OCI-LY7 (cell line): Measurements from ENCODE around the gene LPP. TPM values are rescaled to one million over a fixed set of nuclear protein-coding genes. Genes with fewer than 3 reads are reported as not detected.

Experiments used
- BruUV-seq: library from RNA; stranded (reverse); fragments of 400-500 nt; replicated peaks from 2 replicates; lab custom pipeline; 2021; lab: Mats Ljungman, UMichigan
- CTCF ChIA-PET: fragments of 300-600 bp; sonication (Branson Sonifier 250); formaldehyde crosslinking; loops from one replicate; lab custom pipeline; 2022; ENCODE audit warnings: antibody characterized with exemption; ENCODE audit not compliant: unreplicated experiment; lab: Charles Lee
- POLR2A ChIA-PET: fragments of 300-600 bp; sonication (Branson Sonifier 250); formaldehyde crosslinking; loops from one replicate; lab custom pipeline; 2022; ENCODE audit warnings: antibody characterized with exemption; lab: Charles Lee
- DNase-seq: peaks from one replicate; pipeline ENCODE4 v3.0.0-alpha.2; 2015; ENCODE audit warnings: low spot score
- H2AFZ ChIP-seq: fragments of 200-600 bp; sonication (generic), shearing (Covaris generic); 2 replicates; pipeline ENCODE4 v1.6.1; 2014; ENCODE audit warnings: mild to moderate bottlenecking, antibody characterized with exemption, low read length, moderate library complexity
- H3K27ac ChIP-seq: fragments of 200-600 bp; sonication (generic); 2 replicates; pipeline ENCODE4 v1.5.1; 2014; ENCODE audit warnings: mixed run types, low read depth, mild to moderate bottlenecking, moderate library complexity, low read length, inconsistent platforms; ENCODE audit not compliant: poor library complexity, severe bottlenecking
- H3K36me3 ChIP-seq: fragments of 200-600 bp; sonication (generic); 2 replicates; pipeline ENCODE4 v1.6.1; 2014; ENCODE audit warnings: mild to moderate bottlenecking, antibody characterized with exemption, low read length, moderate library complexity, mixed read lengths; ENCODE audit not compliant: insufficient read depth
- H3K4me1 ChIP-seq: fragments of 200-600 bp; sonication (generic); 2 replicates; pipeline ENCODE4 v1.5.1; 2014; ENCODE audit warnings: mild to moderate bottlenecking, low read length; ENCODE audit not compliant: insufficient read depth, poor library complexity, severe bottlenecking
- H3K4me2 ChIP-seq: fragments of 200-600 bp; sonication (generic); 2 replicates; pipeline ENCODE4 v1.6.1; 2014; ENCODE audit warnings: mild to moderate bottlenecking, low read length
- H3K4me3 ChIP-seq: fragments of 200-600 bp; sonication (generic); 2 replicates; pipeline ENCODE4 v1.5.1; 2014; ENCODE audit warnings: mild to moderate bottlenecking, low read depth, low read length; ENCODE audit not compliant: poor library complexity, severe bottlenecking
- H3K79me2 ChIP-seq: fragments of 200-600 bp; sonication (generic); 2 replicates; pipeline ENCODE4 v1.6.1; 2016; ENCODE audit warnings: low read depth, mild to moderate bottlenecking, low read length, moderate library complexity, mixed read lengths; ENCODE audit not compliant: insufficient read depth
- H3K9me2 ChIP-seq: fragments of 200-600 bp; sonication (generic); 2 replicates; pipeline ENCODE4 v1.6.1; 2016; ENCODE audit warnings: mild to moderate bottlenecking, low read length, mixed read lengths; ENCODE audit not compliant: insufficient read depth
- H3K9me3 ChIP-seq: fragments of 200-600 bp; sonication (generic); 2 replicates; pipeline ENCODE4 v1.6.1; 2014; ENCODE audit warnings: mild to moderate bottlenecking, mixed run types, low read length, mixed read lengths
- H4K20me1 ChIP-seq: fragments of 200-600 bp; sonication (generic); 2 replicates; pipeline ENCODE4 v1.6.1; 2014; ENCODE audit warnings: mild to moderate bottlenecking, antibody characterized with exemption, low read length, moderate library complexity, mixed read lengths; ENCODE audit not compliant: insufficient read depth
- CTCF ChIP-seq: fragments of 200-600 bp; sonication (generic); conservative IDR thresholded peaks from 2 replicates; pipeline ENCODE4 v1.5.1; 2014; ENCODE audit warnings: mild to moderate bottlenecking, antibody characterized with exemption, low read length, moderate library complexity, mixed read lengths
- EZH2phosphoT487 ChIP-seq: fragments of 200-600 bp; sonication (generic); IDR thresholded peaks from 2 replicates; pipeline ENCODE4 v1.6.1; 2018; ENCODE audit warnings: low read depth, borderline replicate concordance, mild to moderate bottlenecking, mixed run types, antibody characterized with exemption, low read length, moderate library complexity, mixed read lengths
- intact Hi-C: fragments of 100-400 bp; cut with micrococcal nuclease; formaldehyde crosslinking; loops from one replicate; pipeline ENCODE4 v1.10.0; 2022; ENCODE audit not compliant: unreplicated experiment
- total RNA-seq, 2 experiments: library from RNA; depleted of rRNA in 1 of 2; stranded (reverse); fragments of >200 nt in 1 of 2; shearing (Covaris generic) in 1 of 2; gene quantifications; 2 replicates each; pipeline ENCODE4 v1.2.3, GENCODE V29; 2014 to 2022

The LPP gene
- total RNA-seq, 2 experiments from 2014 or later: 10.9 to 119 TPM

DNA sequence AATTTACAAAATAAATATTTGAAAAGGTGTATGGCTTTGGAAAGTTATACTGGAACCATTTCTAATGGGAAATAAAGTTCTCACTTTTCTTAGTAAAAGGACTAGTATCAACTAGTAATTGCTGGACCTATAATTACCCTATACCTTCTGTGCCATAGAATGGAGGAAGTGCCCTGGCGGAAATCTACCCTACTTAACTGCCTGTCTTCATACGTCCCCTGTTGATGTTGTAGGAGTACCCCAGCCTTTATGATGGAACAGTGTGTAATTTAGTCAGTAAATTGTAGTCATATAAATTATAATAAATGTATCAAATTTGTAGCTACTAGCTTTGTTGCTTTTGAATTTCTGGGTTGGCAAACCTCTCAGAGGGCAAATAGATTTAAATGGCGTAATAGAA lies 149.9 kb downstream of the LPP start:
- Histone ChIP-seq H3K4me1 (peaks cover 28% of the 10 kb centered on the region), H3K79me2 (no peaks in the 10 kb centered on the region), H3K27ac (no peak overlapping the region), H3K9me3 (no peaks in the 10 kb centered on the region; the same call in 1 of the 2 replicates), H3K4me2 (no peak overlapping the region), H3K9me2 (no peaks in the 10 kb centered on the region), H4K20me1 (no peaks in the 10 kb centered on the region), H3K36me3 (peaks cover 7% of the 10 kb centered on the region; the same call in 1 of the 2 replicates), H2AFZ (no peak overlapping the region), H3K4me3 (no peak overlapping the region)
- TF ChIP-seq CTCF: no peak
- TF ChIP-seq EZH2phosphoT487: no peak
- intact Hi-C loops: no loop called here
- CTCF ChIA-PET: no interaction called here
- no peak for DNase-seq
- BruUV-seq: no TSS peak
- POLR2A ChIA-PET: interaction anchor here (1.0 to 1.4 kb wide), 7 partner anchors 7 to 118 kb away, joined by 3 to 6 read pairs (median 4); no protein-coding TSS in a partner anchor

DNA sequence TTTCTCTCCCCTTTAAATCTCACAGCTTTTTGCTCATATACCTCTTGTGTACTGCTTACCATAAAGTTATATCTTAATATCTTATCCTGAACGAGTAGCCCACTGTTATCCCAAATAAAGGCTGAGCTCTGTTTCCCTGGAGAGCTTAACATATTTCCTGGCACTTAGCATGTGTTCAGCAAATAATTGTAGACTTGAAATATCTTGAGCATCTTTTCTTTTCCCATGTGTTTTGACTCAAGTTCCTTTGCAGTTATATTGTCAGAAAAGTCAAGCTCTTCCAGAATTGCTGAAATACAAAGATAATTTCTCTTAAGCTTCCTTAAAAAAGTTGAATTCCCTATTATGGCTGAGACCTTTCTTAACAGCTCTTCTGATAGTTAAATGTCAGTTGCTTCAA lies 150.5 kb downstream of the LPP start:
- H2AFZ ChIP-seq: no peak overlapping the region
- POLR2A ChIA-PET: interaction anchor here (0.6 to 1.4 kb wide), 11 partner anchors 8 to 397 kb away, joined by 3 to 6 read pairs (median 4); no protein-coding TSS in a partner anchor
- peaks cover 29% of the 10 kb centered on the region for H3K4me1 ChIP-seq
- TF ChIP-seq CTCF (no peak), EZH2phosphoT487 (no peak)
- no peak overlapping the region for H3K27ac ChIP-seq
- intact Hi-C loops: no loop called here
- no peaks in the 10 kb centered on the region for H4K20me1 ChIP-seq
- peaks cover 7% of the 10 kb centered on the region; the same call in 1 of the 2 replicates for H3K36me3 ChIP-seq
- H3K4me2 ChIP-seq: no peak overlapping the region
- H3K9me2 ChIP-seq: no peaks in the 10 kb centered on the region
- no peaks in the 10 kb centered on the region; the same call in 1 of the 2 replicates for H3K9me3 ChIP-seq
- CTCF ChIA-PET: no interaction called here
- no peaks in the 10 kb centered on the region for H3K79me2 ChIP-seq
- H3K4me3 ChIP-seq: no peak overlapping the region
- BruUV-seq: no TSS peak
- no peak for DNase-seq

GRCh38 chr3:188305220-188305619 lies 151.3 kb downstream of the LPP start:
- no peaks in the 10 kb centered on the region for H3K9me2 ChIP-seq
- H2AFZ ChIP-seq: no peak overlapping the region
- intact Hi-C loops: no loop called here
- H3K9me3 ChIP-seq: no peaks in the 10 kb centered on the region; the same call in 1 of the 2 replicates
- H3K79me2 ChIP-seq: no peaks in the 10 kb centered on the region
- peaks cover 36% of the 10 kb centered on the region for H3K4me1 ChIP-seq
- no peak overlapping the region for H3K4me2 ChIP-seq
- H3K27ac ChIP-seq: no peak overlapping the region
- DNase-seq: no peak
- TF ChIP-seq CTCF: no peak
- TF ChIP-seq EZH2phosphoT487: no peak
- ChIA-PET POLR2A (interaction anchor here (0.7 to 1.4 kb wide), 9 partner anchors 9 to 116 kb away, joined by 3 to 6 read pairs (median 4); no protein-coding TSS in a partner anchor), CTCF (no interaction called here)
- H3K36me3 ChIP-seq: peaks cover 7% of the 10 kb centered on the region; the same call in 1 of the 2 replicates
- H4K20me1 ChIP-seq: no peaks in the 10 kb centered on the region
- H3K4me3 ChIP-seq: no peak overlapping the region
- no TSS peak for BruUV-seq
